RPMI8226 (cell line): ENCODE data around the gene EVI5.

Experiments used
- DNase-seq: peaks from one replicate; pipeline ENCODE4 v3.0.0-alpha.2; 2015

EVI5 gene

GRCh38 chr1:92504291-92505014, 280.5 kb downstream of the EVI5 start:
- no peak for DNase-seq

DNA sequence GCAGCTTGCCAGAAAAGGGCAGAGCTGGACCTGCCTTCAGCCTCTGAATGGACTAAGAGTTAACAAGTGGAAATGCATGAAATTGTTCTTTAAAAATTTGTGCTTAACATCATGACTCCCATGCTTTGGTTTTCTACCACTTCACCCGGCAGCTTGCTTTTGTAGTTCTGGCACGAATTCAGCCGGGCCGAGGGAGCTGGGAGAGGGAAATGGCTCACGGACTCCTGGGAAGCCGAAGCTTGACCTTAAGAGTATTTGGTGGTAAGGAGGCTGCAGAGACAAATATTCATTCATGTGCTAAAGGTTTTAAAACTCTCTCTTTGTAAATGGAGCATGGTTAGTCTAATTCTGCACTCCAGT, 281.0 kb downstream of the EVI5 start:
- no peak for DNase-seq

DNA sequence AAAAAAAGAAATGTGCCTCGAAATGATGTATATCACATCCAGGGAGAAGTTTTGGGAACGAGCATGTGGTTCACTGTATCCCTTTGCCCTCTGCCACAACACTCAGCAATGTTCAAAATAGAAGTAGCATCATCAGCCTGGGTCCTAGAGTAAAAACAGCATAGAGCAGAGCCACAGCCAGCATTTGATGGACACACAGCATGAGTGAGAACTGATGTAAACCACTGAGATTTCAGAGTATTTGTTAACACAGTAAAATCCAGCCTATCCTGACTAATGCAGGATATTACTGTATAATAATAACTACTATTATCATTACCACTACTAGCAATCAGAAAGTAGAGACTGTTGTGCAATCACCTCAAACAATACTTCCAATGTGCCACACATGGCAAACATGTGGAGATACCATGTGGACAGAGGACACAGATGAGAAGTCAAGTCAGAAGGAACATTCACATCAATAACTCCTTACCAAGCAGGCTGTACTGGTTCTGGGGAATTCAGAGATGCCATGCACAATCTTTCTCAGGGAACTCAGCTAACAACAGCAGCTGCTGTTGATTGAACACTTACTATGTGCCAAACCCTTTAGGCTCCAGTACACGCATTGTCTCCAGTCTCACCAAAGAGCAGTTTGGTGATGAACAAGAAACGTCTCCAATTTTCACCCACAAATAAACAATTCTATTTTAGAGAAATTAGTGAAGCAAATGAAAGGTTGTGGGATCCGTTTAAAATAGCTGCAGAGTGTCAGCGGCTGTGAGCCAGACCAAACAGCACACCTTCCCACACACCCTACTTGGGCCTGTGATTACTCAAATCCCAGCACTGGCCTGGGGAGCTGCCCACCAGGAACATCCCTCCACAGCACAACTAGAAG, 281.6 kb downstream of the EVI5 start:
- no peak for DNase-seq

DNA sequence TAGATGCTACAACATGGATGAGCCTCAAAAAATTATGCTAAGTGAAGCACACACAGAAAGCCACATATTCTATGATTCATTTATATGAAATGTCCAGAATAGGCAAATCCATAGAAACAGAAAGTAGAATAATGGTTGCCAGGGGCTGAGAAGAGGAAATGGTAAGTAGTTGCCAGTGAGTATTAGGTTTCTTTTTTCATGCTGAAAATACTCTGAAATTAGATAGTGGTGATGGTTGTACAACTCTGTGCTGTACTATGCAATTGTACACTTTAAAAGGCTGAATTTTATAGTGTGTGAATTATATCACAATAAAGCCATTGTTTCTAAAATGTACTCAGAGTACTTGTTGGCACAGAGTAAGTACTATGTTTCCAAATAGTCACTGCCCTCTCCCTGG, 282.7 kb downstream of the EVI5 start:
- no peak for DNase-seq

GRCh38 chr1:92500552-92500951, 284.4 kb downstream of the EVI5 start:
- no peak for DNase-seq

- no peak for DNase-seq
Measured at GRCh38 chr1:92495392-92496063, 289.4 kb downstream of the EVI5 start.

DNA sequence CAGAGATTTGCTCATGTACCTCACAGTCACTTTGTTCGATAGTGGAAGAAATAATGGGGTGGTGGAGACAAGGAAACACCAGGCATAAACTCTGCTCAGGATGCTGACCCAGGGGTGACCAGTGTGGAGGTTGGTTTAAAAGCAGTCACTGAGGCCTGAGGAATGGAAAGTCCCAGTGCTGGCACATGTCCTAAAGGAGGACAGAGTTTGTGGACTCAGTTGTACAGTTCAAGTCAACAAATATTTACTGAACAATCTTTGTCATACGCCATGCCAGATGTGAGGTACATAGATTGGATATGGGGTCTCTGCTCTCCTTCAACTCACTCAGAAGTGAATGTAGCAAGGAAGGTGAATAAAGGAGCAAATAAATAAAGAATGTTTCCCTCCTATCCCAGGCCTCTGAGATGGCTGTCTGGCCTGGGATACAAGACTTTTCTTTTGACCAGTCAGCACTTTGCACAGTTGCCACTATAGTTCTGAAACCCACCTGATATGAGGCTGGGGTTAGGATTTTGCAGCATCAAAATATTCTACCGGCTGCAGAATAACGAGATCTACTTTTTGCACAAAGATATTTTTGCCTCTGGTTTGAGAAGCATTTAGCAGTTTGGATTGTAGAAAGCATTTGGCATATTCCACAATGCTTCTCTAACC, 290.3 kb downstream of the EVI5 start:
- no peak for DNase-seq

- DNase-seq = no peak
Measured at GRCh38 chr1:92493139-92493538, 291.8 kb downstream of the EVI5 start.

DNA sequence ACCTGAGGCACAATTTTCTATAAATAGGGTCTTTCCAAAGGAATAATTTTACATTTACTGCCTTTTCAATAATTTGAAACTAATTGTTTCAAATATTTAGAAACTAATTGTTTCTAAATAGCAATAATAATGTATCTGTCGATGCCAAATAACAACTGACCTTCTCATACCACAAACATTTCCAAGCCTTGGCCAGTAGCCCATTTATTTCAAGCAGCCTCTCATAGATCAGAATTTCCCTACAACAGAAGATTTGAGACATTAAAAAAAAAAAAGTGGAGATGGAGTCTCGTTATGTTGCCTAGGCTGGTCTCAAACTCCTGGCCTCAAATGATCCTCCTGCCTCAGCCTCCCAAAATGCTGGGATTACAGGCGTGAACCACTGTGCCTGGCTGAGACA, 296.1 kb downstream of the EVI5 start:
- no peak for DNase-seq

DNA sequence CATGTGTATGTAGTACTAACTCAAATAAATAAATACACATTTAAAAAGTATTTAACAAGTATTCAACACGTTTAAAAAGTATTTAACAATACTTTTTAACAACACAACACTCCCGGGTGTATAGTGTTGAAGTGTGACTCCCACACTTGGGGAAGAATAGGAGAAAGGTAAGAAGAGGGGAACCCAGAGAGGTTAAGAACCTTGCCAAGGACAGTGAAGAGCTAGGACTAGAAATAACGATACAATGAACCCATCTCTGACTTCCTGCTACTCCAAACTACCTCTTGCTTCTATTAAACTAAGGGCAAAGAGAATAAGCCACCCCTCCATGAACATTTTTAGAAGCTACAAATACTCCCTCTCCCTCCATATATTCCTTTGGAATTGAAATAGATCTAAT, 296.5 kb downstream of the EVI5 start:
- no peak for DNase-seq

- DNase-seq = no peak
Measured at GRCh38 chr1:92487078-92487605, 297.8 kb downstream of the EVI5 start.

- peak; percentile 81 for DNase-seq
Measured at GRCh38 chr1:92486251-92487077, 298.4 kb downstream of the EVI5 start, which contains the start of gene GFI1. Gene GFI1 (minus strand): TSS chr1:92486925. CDS start chr1:92483487, 3,438 bp downstream.

DNA sequence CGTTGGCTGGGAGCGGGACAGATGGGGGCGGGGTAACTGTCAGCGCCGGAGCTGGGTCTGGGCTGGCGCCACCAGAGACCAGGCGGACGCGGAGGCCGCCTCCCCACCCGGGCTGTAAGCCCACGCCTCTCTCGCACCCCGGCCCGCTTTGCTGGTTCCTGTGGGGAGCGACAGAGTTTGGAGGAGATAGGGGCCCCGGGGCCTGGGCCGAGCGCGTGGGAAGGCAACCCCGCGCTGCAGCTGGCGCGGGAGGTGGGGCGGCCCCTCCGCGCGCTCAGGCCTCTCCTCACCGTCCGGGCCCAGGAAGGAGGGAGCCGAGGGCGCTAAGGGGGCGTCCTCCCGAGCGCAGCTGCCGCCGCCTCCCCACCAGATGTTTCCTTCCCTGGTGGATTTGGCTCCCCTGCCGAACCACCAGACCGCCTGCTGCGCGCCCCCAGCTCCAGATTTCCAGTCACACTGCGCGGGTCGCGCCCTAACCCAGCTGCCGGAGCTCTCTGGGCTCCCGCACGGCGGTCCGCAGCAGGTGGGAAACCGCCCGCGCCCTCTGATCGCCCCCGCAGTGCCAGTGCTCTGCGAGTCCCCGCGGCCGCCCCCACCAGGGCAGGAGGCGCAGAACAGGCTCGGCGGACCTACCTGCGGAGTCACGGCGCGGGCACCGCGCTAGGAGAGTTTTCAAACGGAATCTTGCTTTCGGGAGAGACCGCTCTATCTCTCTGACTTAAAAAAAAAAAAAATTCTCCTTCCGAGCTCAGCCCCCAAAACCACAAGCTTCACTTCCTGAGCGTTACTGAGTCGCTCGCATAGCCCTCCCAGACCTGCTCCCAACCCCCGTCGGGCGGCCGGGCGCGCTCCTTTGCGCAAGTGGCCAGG, 299.3 kb downstream of the EVI5 start:
- DNase-seq = peak; percentile 86

DNA sequence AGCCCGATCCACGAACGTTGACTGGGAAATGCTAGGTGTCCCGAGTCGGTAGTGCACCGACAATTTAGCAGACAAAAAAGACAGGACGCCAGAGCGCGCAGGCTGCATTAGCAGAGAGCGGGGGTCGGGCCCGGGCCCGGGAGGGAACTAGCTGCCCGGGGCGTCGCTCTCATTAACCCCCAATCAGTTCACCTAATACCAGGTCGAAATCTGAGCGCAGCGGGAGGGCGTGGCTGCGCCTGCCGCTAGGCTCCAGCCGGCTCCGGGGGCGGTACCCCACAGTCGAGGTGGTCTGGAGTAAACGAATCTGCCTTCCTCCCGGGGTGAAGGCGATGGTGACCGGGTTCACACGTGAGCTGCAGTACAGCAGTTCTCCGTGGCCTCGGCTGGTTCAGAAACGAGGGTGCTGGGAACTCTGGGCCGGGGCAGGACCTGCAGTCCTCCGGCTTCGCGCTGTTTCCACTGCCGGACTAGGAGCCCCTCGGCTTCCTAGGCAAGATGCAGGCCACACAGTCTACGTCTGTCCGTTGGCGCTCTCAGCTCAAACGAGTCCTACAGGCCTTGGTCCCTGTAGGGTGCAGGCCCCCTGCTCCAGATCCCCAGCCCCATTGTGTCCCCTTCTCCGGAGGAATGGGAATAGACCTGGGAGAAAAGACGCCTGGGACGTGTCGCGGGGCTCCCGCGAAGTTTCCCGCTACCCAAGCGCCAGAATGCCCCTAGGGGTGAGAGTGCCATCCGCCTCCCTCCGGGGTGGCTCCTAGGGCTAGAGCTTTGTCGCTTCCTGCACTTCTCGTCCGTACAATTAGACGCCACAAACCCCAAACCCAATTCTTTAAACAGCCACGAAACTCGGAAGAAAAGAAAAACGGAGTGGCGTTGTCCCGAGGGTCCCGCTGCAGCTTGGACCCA, 300.2 kb downstream of the EVI5 start:
- DNase-seq = peak; percentile 66

DNA sequence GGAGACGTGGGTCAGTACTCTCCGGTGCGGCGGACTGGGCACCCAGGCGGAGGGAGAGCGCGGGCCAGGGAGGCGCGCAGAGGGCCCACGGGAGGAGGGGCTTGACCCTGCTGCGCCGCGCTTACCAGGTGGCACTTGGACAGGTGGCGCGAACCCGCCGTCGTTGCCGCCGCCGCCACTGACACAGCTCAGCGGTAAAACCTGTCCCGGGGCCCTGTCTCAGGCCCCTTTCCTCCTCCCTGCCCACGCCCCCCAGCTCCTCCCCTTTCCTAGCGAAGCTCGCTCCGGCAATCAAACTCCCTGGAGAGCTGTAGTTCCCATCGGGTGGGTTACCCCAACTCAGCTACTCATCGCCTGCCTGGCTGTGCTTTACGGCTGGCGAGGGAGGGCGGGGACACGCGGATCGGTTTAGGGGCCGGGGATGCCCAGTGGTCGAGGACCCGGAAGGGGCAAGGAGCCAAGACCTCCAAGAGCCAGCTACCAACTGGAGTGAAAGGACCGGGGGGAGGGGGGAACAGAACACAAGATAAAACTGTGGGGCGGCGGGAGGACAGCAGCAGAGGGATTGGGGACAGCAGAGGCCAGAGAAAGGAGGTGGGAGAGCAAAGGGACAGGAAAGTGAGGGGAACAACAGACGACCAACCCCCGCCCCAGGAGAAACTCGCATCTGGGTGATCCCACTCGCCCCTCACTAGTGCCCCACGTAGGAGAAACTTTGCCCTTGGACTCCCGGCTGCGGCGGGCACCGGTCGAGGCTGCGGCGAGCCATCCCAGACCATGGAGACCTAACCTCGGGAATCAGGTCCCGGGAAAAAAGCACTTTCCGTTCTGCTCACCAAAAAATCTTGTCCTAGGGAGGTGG, 301.1 kb downstream of the EVI5 start:
- peak; percentile 65 for DNase-seq

DNA sequence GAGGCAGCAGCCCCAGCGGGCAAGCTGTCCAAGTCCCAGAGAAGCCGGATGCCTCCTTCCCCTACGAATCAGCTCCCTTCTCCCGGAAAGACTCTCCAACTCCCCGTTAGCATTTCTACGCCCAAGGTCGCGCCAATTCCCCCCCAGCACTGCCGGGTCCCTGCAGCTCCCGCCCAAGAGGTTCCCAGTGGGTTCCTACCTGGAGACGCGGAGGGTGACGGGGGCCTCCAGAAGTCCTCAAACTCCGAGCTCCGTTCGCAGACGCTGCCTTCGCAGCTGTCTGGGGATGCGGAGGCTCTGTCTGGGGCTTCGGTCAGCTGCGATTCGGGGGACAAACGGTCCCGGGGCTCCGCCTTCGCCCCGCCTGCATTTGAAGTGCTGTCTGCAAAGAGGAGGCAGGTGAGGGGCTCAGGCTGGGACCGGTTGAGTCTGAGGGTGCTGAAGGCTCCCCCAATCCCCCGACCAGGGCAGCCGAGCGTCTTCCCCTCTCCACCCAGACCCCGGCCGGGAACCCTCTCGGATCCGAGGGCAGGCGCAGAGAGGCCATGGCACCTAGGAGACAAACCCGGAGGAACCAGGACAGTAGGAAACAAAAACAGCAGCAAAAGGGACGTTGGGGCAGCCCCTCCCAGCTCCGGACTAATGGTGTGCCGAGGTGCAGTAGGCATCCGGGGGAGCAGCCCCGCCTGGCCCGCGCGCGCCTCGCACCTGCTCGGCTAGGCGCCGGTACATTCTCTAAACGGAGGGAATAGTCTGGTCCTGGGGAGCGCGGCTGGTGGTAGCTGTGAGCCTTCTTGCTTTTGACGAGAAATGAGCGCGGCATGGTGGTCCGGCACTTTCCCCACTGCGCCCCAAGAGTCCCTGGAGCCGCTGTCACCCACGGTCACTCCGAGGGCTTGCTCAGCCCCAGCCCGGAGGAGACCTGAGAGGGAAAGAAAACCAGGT, 302.0 kb downstream of the EVI5 start:
- DNase-seq = peak; percentile 36

- DNase-seq = no peak
Measured at GRCh38 chr1:92481971-92482664, 302.8 kb downstream of the EVI5 start.
